Mesendoderm (in vitro differentiated cells): ENCODE results near the gene RPP21.
"Not testable (repeated sequence)": the region's sequence is repeated elsewhere in the genome, so short reads cannot be mapped to it uniquely, and the experiment has no call there.

Source experiments
- DNase-seq: peaks from one replicate; pipeline ENCODE4 v3.0.0; 2013
- H2AK5ac ChIP-seq: 2 replicates; pipeline ENCODE4 v1.6.1; 2013; ENCODE audit warnings: low read length, inconsistent platforms
- H2BK120ac ChIP-seq: 2 replicates; pipeline ENCODE4 v1.6.1; 2013; ENCODE audit warnings: low read depth, mild to moderate bottlenecking, low read length, moderate library complexity, mixed read lengths
- H2BK15ac ChIP-seq: replicated peaks from 2 replicates; pipeline ENCODE4 v1.6.1; 2013; ENCODE audit warnings: low read depth, mild to moderate bottlenecking, moderate library complexity
- H2BK5ac ChIP-seq: 2 replicates; pipeline ENCODE4 v1.6.1; 2013; ENCODE audit warnings: low read length, inconsistent platforms
- H3K18ac ChIP-seq: 2 replicates; pipeline ENCODE4 v1.6.1; 2013; ENCODE audit warnings: mild to moderate bottlenecking, low read length, mixed read lengths
- H3K23ac ChIP-seq: one replicate; pipeline ENCODE4 v1.6.1; 2013; ENCODE audit warnings: low read length
- H3K27ac ChIP-seq: 2 replicates; pipeline ENCODE4 v1.5.1; 2013; ENCODE audit warnings: low read depth, mild to moderate bottlenecking, inconsistent platforms, low read length, moderate library complexity
- H3K27me3 ChIP-seq: 2 replicates; pipeline ENCODE4 v1.6.1; 2013; ENCODE audit warnings: low read length, control low read depth, mild to moderate bottlenecking, inconsistent platforms; ENCODE audit not compliant: insufficient read depth, poor library complexity
- H3K36me3 ChIP-seq: 2 replicates; pipeline ENCODE4 v1.6.1; 2013; ENCODE audit warnings: low read length, inconsistent platforms; ENCODE audit not compliant: control insufficient read depth, insufficient read depth
- H3K4ac ChIP-seq: one replicate; pipeline ENCODE4 v1.6.1; 2013; ENCODE audit warnings: low read depth, mild to moderate bottlenecking, low read length, moderate library complexity
- H3K4me1 ChIP-seq: 2 replicates; pipeline ENCODE4 v1.6.1; 2013; ENCODE audit warnings: low read depth, low read length, inconsistent platforms; ENCODE audit not compliant: control insufficient read depth
- H3K4me2 ChIP-seq: 2 replicates; pipeline ENCODE4 v1.6.1; 2013; ENCODE audit warnings: low read length
- H3K4me3 ChIP-seq: 2 replicates; pipeline ENCODE4 v1.5.1; 2013; ENCODE audit warnings: mild to moderate bottlenecking, low read length
- H3K56ac ChIP-seq: one replicate; pipeline ENCODE4 v1.6.1; 2013; ENCODE audit warnings: low read length
- H3K79me1 ChIP-seq: 2 replicates; pipeline ENCODE4 v1.6.1; 2013; ENCODE audit warnings: low read length, inconsistent platforms
- H3K79me2 ChIP-seq: 2 replicates; pipeline ENCODE4 v1.6.1; 2013; ENCODE audit warnings: mild to moderate bottlenecking, low read length; ENCODE audit not compliant: control insufficient read depth, insufficient read depth
- H3K9ac ChIP-seq: 2 replicates; pipeline ENCODE4 v1.6.1; 2013; ENCODE audit warnings: low read length, inconsistent platforms
- H4K5ac ChIP-seq: one replicate; pipeline ENCODE4 v1.6.1; 2013; ENCODE audit warnings: low read length
- H4K8ac ChIP-seq: one replicate; pipeline ENCODE4 v1.6.1; 2013; ENCODE audit warnings: low read depth, mild to moderate bottlenecking, control low read depth, low read length, moderate library complexity
- WGBS: extraction: QIAGEN DNeasy Blood & Tissue Kit; methylation state at CpG from one replicate; pipeline ENCODE4 v1.1.7; 2013; ENCODE audit warnings: low lambda C conversion rate, missing lambda C conversion rate; ENCODE audit not compliant: insufficient coverage; ENCODE audit errors: extremely low coverage; 5-methylcytosine and 5-hydroxymethylcytosine counted together

RPP21 gene

DNA sequence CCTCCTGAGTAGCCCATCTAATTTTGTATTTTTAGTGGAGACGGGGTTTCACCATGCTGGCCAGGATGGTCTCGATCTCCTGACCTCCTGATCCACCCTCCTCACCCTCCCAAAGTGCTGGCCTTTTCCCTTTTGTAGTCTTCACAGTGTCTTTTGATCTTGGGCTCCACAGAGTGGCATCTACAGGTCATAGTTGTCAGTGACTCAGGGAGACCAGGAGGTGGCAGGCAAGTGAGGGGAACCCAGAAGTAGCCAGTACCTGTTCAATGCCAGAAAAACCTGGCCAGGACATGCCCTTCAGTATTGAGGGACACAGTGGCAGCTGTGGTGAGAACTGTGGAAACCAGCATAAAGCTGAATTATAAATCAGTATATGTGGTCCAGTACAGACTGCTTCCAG lies 19.6 kb downstream of the RPP21 start:
- H3K18ac ChIP-seq = no peak overlapping the region
- H3K27me3 ChIP-seq = no peaks in the 10 kb centered on the region
- H3K36me3 ChIP-seq = no peaks in the 10 kb centered on the region
- WGBS = no CpG with 5 or more reads among the region's 2 CpGs
- no peaks in the 10 kb centered on the region for H3K4me1 ChIP-seq
- no peak overlapping the region for H3K4me3 ChIP-seq
- H2BK120ac ChIP-seq = no peak overlapping the region
- H4K8ac ChIP-seq = no peak overlapping the region
- H2AK5ac ChIP-seq = no peak overlapping the region
- no peak overlapping the region for H3K27ac ChIP-seq
- H3K56ac ChIP-seq = no peak overlapping the region
- no peak overlapping the region for H3K9ac ChIP-seq
- no peaks in the 10 kb centered on the region for H3K79me1 ChIP-seq
- H3K23ac ChIP-seq = no peak overlapping the region
- H3K79me2 ChIP-seq = no peaks in the 10 kb centered on the region
- H3K4me2 ChIP-seq = no peak overlapping the region
- H2BK15ac ChIP-seq = no peak overlapping the region
- H4K5ac ChIP-seq = no peak overlapping the region
- peak; percentile 61 for DNase-seq
- no peak overlapping the region for H2BK5ac ChIP-seq
- H3K4ac ChIP-seq = no peak overlapping the region

- not testable (repeated sequence) for H4K5ac ChIP-seq, H3K36me3 ChIP-seq, H4K8ac ChIP-seq, H2BK5ac ChIP-seq, H3K4me1 ChIP-seq, H3K23ac ChIP-seq, H3K79me2 ChIP-seq, H3K9ac ChIP-seq, H2BK120ac ChIP-seq, H3K4me3 ChIP-seq, H2AK5ac ChIP-seq, H3K4ac ChIP-seq, DNase-seq, H3K18ac ChIP-seq, H3K27ac ChIP-seq, H3K79me1 ChIP-seq, H2BK15ac ChIP-seq, H3K56ac ChIP-seq, H3K4me2 ChIP-seq, H3K27me3 ChIP-seq
- WGBS = no CpG with 5 or more reads among the region's 1 CpG
Observed at GRCh38 chr6:30369280-30369679, 24.3 kb downstream of the RPP21 start.

DNA sequence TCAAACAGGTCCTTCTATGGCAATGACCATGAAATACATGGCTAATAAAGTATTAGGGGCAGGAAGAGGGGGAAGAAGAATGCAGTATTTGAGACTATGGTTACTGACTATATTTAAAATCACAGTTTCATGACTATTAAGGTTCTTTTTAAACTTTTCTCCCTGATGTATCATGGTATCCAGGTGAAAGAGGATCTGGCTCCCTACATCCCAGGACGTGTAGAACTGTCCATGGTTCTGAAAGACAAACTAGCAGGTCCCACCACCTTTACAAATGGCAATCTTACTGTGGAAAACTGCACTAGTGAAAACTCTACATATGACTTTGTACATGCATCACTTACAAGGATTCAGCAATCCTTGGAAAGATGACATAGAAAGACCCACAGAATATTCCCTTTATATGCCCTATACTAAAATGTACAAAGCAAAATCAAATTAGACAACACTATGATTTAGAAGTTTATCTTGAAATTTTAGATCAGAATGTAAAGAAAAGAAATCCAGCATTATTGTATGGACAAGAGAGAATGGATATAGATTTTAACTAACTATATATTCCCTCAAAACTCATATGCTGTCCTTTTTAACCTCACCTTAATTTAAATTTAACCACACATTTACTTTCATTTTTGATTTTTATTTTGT lies 33.5 kb downstream of the RPP21 start:
- H3K9ac ChIP-seq = no peak overlapping the region
- no peak overlapping the region for H2BK120ac ChIP-seq
- H3K56ac ChIP-seq = no peak overlapping the region
- H4K5ac ChIP-seq = no peak overlapping the region
- DNase-seq = peak; percentile 50
- H4K8ac ChIP-seq = no peak overlapping the region
- peaks cover 2% of the 10 kb centered on the region for H3K27me3 ChIP-seq
- H3K36me3 ChIP-seq = no peaks in the 10 kb centered on the region
- no peak overlapping the region for H3K4ac ChIP-seq
- H2BK15ac ChIP-seq = no peak overlapping the region
- H3K79me1 ChIP-seq = no peaks in the 10 kb centered on the region
- H3K18ac ChIP-seq = no peak overlapping the region
- no peak overlapping the region for H3K23ac ChIP-seq
- H3K4me1 ChIP-seq = no peaks in the 10 kb centered on the region
- no peak overlapping the region for H2AK5ac ChIP-seq
- H3K27ac ChIP-seq = no peak overlapping the region
- no peak overlapping the region for H3K4me2 ChIP-seq
- H3K4me3 ChIP-seq = no peak overlapping the region
- no peak overlapping the region for H2BK5ac ChIP-seq
- H3K79me2 ChIP-seq = no peaks in the 10 kb centered on the region
- no CpG with 5 or more reads among the region's 1 CpG for WGBS

DNA sequence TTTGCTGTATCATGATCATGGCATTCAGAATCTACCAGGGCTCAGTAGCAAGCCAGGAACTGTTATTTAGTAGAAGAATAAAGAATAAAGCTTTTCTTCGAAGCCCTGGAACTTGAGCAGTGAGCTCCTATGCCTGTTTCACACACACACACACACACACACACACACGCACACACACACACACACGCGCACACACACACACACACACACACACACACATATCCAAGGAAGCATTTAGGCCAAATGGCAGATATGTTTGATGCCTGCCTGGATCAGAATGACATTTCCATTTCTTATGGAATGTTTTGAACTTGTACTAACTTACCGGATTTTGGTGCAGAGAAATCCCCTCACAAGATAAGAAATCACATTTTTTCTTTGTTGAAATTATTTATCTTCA lies 35.5 kb downstream of the RPP21 start:
- Histone ChIP-seq H3K4me3 (no peak overlapping the region), H3K23ac (no peak overlapping the region), H3K56ac (no peak overlapping the region), H3K9ac (no peak overlapping the region), H3K79me1 (no peaks in the 10 kb centered on the region), H4K5ac (no peak overlapping the region), H2BK5ac (no peak overlapping the region), H2BK120ac (no peak overlapping the region), H2AK5ac (no peak overlapping the region), H3K36me3 (no peaks in the 10 kb centered on the region), H3K18ac (no peak overlapping the region), H3K4ac (no peak overlapping the region), H2BK15ac (no peak overlapping the region), H3K4me1 (no peaks in the 10 kb centered on the region), H4K8ac (no peak overlapping the region), H3K27ac (no peak overlapping the region), H3K79me2 (no peaks in the 10 kb centered on the region), H3K4me2 (no peak overlapping the region), H3K27me3 (no peaks in the 10 kb centered on the region)
- no peak for DNase-seq
- WGBS = no CpG with 5 or more reads among the region's 5 CpGs

DNA sequence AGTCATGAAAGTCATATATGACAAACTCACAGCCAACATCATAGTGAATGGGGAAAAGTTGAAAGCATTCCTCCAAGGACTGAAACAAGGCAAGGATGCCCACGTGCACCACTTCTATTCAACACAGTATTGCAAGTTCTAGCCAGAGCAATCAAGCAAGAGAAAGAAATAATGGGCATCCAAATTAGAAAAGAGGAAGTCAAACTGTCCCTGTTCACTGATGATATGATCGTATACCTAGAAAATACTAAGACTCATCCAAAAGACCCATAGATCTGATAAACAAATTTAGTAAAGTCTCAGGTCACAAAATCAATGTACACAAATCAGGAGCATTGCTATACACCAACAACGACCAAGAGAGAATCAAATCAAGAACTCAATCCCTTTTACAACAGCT lies 41.2 kb downstream of the RPP21 start:
- H3K9ac ChIP-seq = no peak overlapping the region
- H2AK5ac ChIP-seq = no peak overlapping the region
- no peaks in the 10 kb centered on the region for H3K36me3 ChIP-seq
- no peak overlapping the region for H2BK5ac ChIP-seq
- no peak overlapping the region for H3K4ac ChIP-seq
- H4K8ac ChIP-seq = no peak overlapping the region
- H3K27me3 ChIP-seq = no peaks in the 10 kb centered on the region
- H3K79me1 ChIP-seq = no peaks in the 10 kb centered on the region
- no peak overlapping the region for H3K27ac ChIP-seq
- no peak overlapping the region for H2BK120ac ChIP-seq
- no peak overlapping the region for H2BK15ac ChIP-seq
- H3K18ac ChIP-seq = no peak overlapping the region
- no CpG with 5 or more reads among the region's 3 CpGs for WGBS
- no peak overlapping the region for H3K56ac ChIP-seq
- no peak for DNase-seq
- no peak overlapping the region for H3K23ac ChIP-seq
- H4K5ac ChIP-seq = no peak overlapping the region
- no peak overlapping the region for H3K4me2 ChIP-seq
- H3K79me2 ChIP-seq = no peaks in the 10 kb centered on the region
- no peak overlapping the region for H3K4me3 ChIP-seq
- no peaks in the 10 kb centered on the region for H3K4me1 ChIP-seq

DNA sequence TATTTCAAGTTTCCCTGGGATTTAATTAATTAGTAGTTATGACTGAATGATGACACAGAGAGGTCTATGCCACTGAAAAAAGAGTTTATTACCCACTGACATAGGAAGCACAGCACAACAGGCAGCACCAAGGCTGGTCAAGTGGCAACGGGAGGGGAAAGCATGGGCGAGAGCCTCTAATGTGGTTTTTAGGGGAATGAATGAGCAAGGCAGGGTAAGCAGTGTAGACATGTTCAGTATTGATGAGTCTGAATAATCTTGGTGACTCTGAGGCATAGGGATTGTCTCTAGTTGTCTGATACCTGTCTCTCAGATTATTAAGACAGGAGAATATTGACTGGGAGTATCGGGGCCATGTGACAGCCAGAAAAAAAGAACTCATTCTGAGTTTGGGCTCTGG lies 46.3 kb downstream of the RPP21 start:
- H4K8ac ChIP-seq = no peak overlapping the region
- no peak overlapping the region for H4K5ac ChIP-seq
- no peaks in the 10 kb centered on the region for H3K79me1 ChIP-seq
- no peak overlapping the region for H3K18ac ChIP-seq
- no peaks in the 10 kb centered on the region for H3K79me2 ChIP-seq
- H3K4ac ChIP-seq = no peak overlapping the region
- no peaks in the 10 kb centered on the region for H3K27me3 ChIP-seq
- no peak overlapping the region for H3K4me3 ChIP-seq
- no peak overlapping the region for H2BK120ac ChIP-seq
- H3K36me3 ChIP-seq = no peaks in the 10 kb centered on the region
- no peak overlapping the region for H3K4me2 ChIP-seq
- no peak for DNase-seq
- no peaks in the 10 kb centered on the region for H3K4me1 ChIP-seq
- WGBS = no CpG with 5 or more reads among the region's 3 CpGs
- H2BK5ac ChIP-seq = no peak overlapping the region
- no peak overlapping the region for H3K56ac ChIP-seq
- H2BK15ac ChIP-seq = no peak overlapping the region
- no peak overlapping the region for H3K9ac ChIP-seq
- no peak overlapping the region for H2AK5ac ChIP-seq
- no peak overlapping the region for H3K23ac ChIP-seq
- no peak overlapping the region for H3K27ac ChIP-seq
